Testis (tissue), 3 donors: ENCODE measurements around the gene CTSD. TPM values are rescaled to one million over a fixed set of nuclear protein-coding genes. Genes with fewer than 3 reads are reported as not detected.

Experiments
- DNase-seq: peaks from one replicate; pipeline ENCODE4 v3.0.0-alpha.2; 2019
- H3K27ac ChIP-seq, 2 donors: fragments of 200-600 bp; sonication (generic); one replicate each; pipeline ENCODE4 v1.5.1; 2019
- H3K27me3 ChIP-seq: fragments of 200-600 bp; sonication (generic); one replicate; pipeline ENCODE4 v1.5.1; 2019
- H3K36me3 ChIP-seq: fragments of 200-600 bp; sonication (generic); one replicate; pipeline ENCODE4 v1.5.1; 2017; ENCODE audit warnings: low read depth; ENCODE audit errors: missing control alignments
- H3K4me1 ChIP-seq: fragments of 200-600 bp; sonication (generic); one replicate; pipeline ENCODE4 v1.5.1; 2019
- H3K4me3 ChIP-seq, 2 donors: fragments of 200-600 bp; sonication (generic); one replicate each; pipeline ENCODE4 v1.5.1; 2017 to 2019
- H3K9me3 ChIP-seq: fragments of 200-600 bp; sonication (generic); one replicate; pipeline ENCODE4 v1.5.1; 2017
- POLR2A ChIP-seq: fragments of 450-650 bp; IDR thresholded peaks from one replicate; pipeline ENCODE4 v1.6.1; 2017; ENCODE audit warnings: antibody characterized with exemption, mild to moderate bottlenecking, moderate library complexity
- WGBS, 2 donors: methylation state at CpG; one replicate each; pipeline ENCODE4 v1.1.5; 2018; 5-methylcytosine and 5-hydroxymethylcytosine counted together
- intact Hi-C: fragments of 100-400 bp; cut with DNase I; formaldehyde crosslinking; loops from one replicate; pipeline ENCODE4 v1.15.1; 2023; ENCODE audit warnings: low total_unique reads
- polyA plus RNA-seq: library from polyadenylated mRNA; stranded (reverse); fragments of 350-450 nt; fragmentation: Illumina TruSeq; extraction: RNeasy Lipid Tissue Mini Kit (QIAGEN cat#74804); gene quantifications from one replicate; pipeline ENCODE4 v1.2.3, GENCODE V29; 2014; ENCODE audit warnings: low read depth, low replicate concordance; ENCODE audit not compliant: insufficient read depth
- total RNA-seq, 2 donors: library from RNA; depleted of rRNA; stranded (reverse); fragments of >200 nt; gene quantifications; one replicate each; pipeline ENCODE4 v1.2.3, GENCODE V29; 2016
- TF ChIP-seq, protein P1 (sequence below), 3 experiments: fragments of 450-650 bp in 2 of 3; fragments of 200-600 bp in 1 of 3; sonication (generic) in 1 of 3; IDR thresholded peaks; one replicate each; pipeline ENCODE4 v1.5.1; 2016 to 2019; ENCODE audit warnings: antibody characterized with exemption in 3 of 3, mild to moderate bottlenecking in 2 of 3, moderate library complexity in 1 of 3

The CTSD gene
- total and polyA plus RNA-seq, 3 donors from 2014 or later, result 486 to 897 (median 522) TPM

DNA sequence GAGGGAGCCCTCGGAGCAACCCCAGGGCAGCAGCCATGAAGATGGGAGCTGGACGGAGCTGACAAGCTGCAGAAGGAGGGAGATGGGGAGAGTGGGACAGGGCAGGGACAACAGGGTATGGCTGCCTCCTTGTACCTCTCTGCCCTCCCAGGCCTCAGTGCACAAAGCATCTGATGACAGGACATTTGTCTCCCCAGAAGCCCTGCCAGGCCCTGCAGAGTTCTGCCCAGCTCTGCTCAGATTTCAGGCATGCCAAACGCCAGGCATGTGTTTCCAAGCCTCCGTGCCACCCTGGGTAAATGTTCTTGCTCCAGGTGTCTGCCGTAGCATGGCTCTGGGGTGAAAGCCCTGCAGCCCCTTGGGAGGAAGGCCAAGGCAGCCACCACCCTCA, 12.2 kb downstream of the CTSD start:
- Histone ChIP-seq H3K4me1 (peaks cover 38% of the 10 kb centered on the region), H3K36me3 (no peaks in the 10 kb centered on the region), H3K27me3 (no peaks in the 10 kb centered on the region), H3K9me3 (no peaks in the 10 kb centered on the region), H3K27ac (no peak overlapping the region), H3K4me3 (no peak overlapping the region)
- TF ChIP-seq, protein P1, sequence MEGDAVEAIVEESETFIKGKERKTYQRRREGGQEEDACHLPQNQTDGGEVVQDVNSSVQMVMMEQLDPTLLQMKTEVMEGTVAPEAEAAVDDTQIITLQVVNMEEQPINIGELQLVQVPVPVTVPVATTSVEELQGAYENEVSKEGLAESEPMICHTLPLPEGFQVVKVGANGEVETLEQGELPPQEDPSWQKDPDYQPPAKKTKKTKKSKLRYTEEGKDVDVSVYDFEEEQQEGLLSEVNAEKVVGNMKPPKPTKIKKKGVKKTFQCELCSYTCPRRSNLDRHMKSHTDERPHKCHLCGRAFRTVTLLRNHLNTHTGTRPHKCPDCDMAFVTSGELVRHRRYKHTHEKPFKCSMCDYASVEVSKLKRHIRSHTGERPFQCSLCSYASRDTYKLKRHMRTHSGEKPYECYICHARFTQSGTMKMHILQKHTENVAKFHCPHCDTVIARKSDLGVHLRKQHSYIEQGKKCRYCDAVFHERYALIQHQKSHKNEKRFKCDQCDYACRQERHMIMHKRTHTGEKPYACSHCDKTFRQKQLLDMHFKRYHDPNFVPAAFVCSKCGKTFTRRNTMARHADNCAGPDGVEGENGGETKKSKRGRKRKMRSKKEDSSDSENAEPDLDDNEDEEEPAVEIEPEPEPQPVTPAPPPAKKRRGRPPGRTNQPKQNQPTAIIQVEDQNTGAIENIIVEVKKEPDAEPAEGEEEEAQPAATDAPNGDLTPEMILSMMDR (IDR thresholded peaks at IDR 0.05), result no peak
- no peak for TF ChIP-seq POLR2A
- intact Hi-C loops, result no loop called here
- 64 to 100% methylated on average over 3 to 5 of the region's 5 CpGs for WGBS, 2 donors
- DNase-seq, result no peak

DNA sequence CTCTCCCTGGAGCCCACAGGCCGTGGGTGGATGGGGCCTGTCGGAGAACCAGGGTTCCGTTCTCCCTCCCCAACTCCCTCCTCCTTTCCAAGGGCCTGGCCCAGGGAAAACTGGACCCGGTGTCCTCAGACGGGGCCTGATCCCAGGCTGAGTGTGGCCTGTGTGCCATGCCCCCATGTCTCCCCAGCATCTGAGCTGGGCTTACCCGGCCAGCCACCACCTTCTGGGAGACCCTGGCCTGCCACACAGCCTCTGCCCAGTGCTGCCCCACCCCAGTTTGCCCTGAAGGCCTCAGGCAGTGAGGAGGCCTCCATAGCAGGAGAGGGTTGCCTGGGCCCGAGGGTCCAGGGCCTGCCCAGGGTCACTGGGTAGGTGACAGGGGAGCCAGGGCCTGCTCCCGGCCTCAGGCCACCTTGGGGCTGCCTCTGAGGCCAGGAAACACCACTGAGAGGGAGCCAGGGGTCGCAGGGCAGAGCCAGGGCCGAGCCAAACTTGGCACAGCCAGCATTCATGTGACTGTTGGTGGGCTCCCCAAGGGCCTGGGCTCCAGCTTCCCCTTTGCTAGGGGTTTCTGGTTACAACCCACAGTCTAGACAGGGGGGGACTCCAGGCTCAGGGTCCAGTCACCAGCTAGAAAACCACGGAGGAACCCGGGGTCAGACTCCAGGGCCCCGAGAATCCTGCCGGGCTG, 12.7 kb downstream of the CTSD start:
- intact Hi-C loops, result no loop called here
- no peaks in the 10 kb centered on the region for H3K36me3 ChIP-seq
- H3K27ac ChIP-seq, result peak overlapping the region in 1 of 2 donors; percentile 44

DNA sequence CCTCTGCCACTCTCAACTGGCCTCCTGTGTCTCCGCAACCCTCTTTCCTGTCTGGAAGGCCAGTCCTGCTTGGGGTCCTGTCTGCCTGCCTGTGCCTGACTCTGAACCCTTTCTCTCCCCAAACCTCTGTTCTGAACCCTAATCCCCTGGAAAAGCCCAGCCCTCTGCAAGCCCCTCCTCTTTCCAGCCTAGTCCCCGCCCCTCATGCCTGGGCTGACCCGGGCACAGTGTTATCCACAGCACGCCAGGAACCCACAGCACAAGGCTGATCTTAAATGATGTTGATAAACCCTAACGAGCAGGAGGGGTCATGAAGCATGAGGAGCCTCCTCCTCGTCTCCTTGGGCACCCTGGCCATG, 13.3 kb downstream of the CTSD start, which contains the start of gene IFITM10:
Gene IFITM10, minus strand, starts transcription at position 115 of the 359 bp plus-strand sequence. CDS start 153 bp downstream, outside the sequence.
- Histone ChIP-seq H3K36me3 (no peaks in the 10 kb centered on the region), H3K9me3 (no peaks in the 10 kb centered on the region), H3K27me3 (no peaks in the 10 kb centered on the region), H3K27ac (peak within 1 kb of the TSS in 1 of 2 donors; percentile 44), H3K4me1 (peaks cover 29% of the 10 kb centered on the region), H3K4me3 (no peak within 1 kb of the TSS)
- TF ChIP-seq, protein P1 (IDR thresholded peaks at IDR 0.05), result no peak
- TF ChIP-seq POLR2A, result no peak
- 38 to 53% methylated on average over 5 to 6 of the region's 6 CpGs for WGBS, 2 donors
- no peak for DNase-seq
- intact Hi-C loops, result no loop called here

More for the DNA sequence above, 12.7 kb downstream of the CTSD start:
- no peaks in the 10 kb centered on the region for H3K9me3 ChIP-seq
- no peak for TF ChIP-seq POLR2A
- TF ChIP-seq, protein P1 (IDR thresholded peaks at IDR 0.05), result no peak
- DNase-seq, result no peak
- peaks cover 33% of the 10 kb centered on the region for H3K4me1 ChIP-seq
- H3K27me3 ChIP-seq, result no peaks in the 10 kb centered on the region
- no peak overlapping the region for H3K4me3 ChIP-seq
- WGBS, 2 donors, result 47 to 62% methylated on average over 7 to 14 of the region's 14 CpGs

DNA sequence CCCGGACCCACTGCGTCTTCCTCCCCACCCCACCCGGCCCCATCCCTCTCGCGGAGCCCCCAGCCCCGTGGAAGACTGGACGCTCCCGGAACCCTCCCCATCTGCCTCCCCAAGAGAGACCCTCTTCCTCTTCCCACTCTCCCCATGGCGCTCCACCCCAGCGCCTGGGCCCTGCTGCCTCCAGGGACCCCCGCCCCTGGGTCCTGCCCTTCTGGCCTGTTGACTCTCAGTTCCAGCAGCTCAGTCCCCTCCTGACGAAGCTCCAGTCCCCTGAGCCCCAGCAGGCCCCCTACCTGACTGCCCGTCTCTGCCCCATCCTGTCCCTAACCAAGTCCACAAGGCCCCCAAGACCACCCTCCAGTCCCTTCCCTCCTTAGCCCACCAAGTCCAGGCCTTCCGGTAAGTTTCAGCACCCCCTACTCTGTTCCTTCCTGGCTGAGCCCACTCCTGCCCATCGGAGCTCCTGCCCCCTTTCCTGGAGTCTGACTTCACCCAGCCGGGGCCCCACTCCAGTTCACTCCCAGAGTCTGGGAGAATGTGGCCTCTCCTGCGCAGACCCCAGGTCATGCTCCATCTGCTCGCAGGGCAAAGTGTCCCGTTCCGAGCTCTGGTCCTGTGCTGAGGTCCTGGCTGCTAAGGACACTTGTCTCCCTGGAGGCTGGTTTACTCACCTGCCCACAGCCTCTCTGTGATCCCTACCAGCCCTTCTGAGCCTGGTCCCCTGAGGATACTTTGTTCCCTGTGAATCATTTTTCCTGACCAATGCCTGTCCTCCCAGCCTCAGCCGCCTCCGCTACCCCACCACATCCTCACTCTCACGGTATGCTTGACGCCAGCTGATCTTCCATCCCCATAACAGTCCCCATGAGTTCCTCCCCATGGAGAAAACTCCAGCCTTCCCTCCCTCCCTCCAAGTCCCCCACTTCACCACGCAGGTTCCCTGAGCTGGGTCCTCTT, 14.1 kb downstream of the CTSD start:
- Histone ChIP-seq H3K27ac (peak overlapping the region in 1 of 2 donors; percentile 8), H3K4me3 (no peak overlapping the region), H3K9me3 (no peaks in the 10 kb centered on the region), H3K27me3 (no peaks in the 10 kb centered on the region), H3K36me3 (no peaks in the 10 kb centered on the region), H3K4me1 (peaks cover 34% of the 10 kb centered on the region)
- intact Hi-C loops, result no loop called here
- no peak for DNase-seq
- 19 to 22% methylated on average over 24 to 25 of the region's 25 CpGs for WGBS, 2 donors
- TF ChIP-seq, protein P1 (IDR thresholded peaks at IDR 0.05), result no peak
- TF ChIP-seq POLR2A, result no peak
